GM18526 (cell line): ENCODE measurements around the gene PINK1.

Experiments
- POLR2A ChIP-seq: IDR thresholded peaks from 3 replicates; pipeline ENCODE4 v1.6.1; 2011; ENCODE audit not compliant: insufficient read length; ENCODE audit errors: extremely low read depth

PINK1 gene

DNA sequence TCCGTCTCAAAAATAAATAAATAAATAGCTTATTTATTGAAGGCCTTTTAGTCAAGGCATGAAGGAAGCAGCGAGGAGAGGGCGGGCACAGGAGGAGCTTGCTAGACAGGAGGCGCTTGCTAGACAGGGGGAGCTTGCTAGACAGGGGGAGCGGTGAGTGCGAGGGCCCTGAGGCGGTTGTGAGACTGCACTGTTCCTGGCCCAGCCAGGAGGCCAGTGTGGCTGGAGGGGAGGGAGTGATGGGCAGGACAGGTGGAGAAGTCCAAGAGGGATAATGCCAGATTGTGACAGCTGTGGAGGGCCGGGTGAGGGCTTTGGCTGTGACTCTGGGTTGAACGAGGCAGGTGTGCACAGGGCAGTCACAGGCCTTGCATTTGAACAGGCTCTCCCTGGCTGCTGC, 66.3 kb downstream of the PINK1 start:
- TF ChIP-seq POLR2A: no peak

DNA sequence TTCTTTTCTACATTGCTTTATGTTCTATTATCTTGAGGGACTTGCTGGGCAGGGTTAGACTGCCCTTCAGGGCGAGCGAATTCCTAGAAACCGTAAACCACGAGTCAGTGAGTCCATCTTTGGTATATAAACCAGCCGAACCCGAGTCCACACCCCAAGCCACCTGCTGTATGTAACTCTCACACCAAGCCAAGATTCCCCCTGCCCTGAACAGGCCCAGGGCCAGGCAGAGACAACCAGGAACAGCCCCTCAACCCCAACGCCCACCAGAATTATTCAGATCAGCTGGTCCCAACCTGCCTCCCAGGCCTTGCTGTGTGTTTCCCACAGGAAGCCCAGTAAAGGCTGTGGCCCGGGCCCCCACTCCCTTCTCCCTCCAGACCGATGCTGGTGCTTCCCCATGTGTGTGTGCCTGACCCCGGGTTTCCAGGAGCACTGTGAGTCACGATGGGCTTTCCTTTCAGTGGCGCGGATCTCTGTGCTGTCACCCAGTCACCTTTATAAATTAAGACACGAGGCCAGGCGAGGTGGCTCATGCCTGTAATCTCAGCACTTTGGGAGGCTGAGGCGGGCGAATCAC, 67.5 kb downstream of the PINK1 start:
- no peak for TF ChIP-seq POLR2A
